OCI-M2 (cell line): ENCODE measurements around the gene PRDM1.

Experiments used
- DNase-seq: peaks from one replicate; lab custom pipeline; 2025; ENCODE audit not compliant: unreplicated experiment; lab: John Stamatoyannopoulos, UW

PRDM1 gene

DNA sequence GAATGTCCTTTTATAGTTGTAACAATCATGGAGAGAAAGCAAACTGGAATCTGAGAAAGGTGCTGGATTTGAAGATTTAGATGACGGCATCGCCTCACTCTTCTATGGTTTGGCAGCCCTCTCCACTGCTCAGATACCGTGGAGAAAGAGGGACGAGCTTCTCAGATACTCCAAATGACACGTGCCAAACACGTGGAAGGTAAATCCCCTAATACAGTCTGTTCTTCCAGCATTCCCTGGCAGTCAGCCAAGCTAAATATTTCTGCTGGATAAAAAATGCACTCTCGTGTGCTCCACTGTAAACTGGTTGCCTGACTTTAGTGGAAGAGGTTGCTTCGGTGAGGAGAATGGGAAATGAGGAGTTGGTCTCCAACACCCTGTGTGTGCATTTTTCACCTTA, 16.7 kb upstream of the PRDM1 start:
- no peak for DNase-seq

DNA sequence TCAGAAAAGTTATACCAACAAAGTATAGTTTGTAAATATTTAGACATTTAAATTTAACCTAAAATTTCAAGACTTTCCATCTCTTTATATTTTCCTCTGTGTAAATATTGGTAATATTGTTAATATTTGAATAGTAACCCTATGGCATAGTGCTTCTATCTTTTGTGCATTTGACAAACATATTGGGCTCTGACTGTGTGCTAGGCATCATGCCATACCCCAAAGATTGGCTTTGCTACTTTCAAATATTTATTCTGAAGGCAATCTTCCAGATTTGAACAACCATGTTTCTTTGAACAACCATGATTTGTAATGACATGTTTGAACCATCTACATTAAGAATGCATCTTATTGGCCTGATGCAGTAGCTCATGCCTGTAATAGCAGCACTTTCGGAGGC, 15.5 kb upstream of the PRDM1 start:
- DNase-seq, result no peak

DNA sequence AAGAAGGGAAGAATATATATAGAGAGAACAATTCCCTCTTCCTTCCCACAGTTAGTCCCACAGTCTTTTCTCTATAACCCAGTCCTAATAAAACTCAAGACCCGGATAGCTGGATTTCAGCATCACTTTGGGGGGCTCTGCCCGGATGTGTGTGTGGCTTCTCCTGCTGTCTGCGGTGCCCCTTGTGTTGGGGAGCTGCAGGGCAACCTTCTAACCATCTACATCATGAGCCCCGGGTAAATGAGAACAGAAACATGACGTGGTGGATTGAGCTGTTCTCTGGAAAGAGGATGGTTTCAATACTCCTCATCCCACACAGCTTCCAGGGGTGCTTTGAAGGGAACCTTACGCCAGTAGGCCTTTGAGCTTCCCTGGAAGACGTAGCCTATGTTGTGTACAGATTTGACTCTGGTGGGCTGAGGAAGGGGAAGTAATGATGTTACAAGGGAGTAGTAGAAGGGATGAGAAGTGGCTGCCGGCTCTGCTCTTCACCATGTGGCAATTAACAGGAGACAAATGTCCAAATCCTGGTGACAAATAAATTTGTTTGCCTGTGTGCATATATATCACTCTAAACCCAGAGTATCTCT, 13.5 kb upstream of the PRDM1 start:
- no peak for DNase-seq

DNA sequence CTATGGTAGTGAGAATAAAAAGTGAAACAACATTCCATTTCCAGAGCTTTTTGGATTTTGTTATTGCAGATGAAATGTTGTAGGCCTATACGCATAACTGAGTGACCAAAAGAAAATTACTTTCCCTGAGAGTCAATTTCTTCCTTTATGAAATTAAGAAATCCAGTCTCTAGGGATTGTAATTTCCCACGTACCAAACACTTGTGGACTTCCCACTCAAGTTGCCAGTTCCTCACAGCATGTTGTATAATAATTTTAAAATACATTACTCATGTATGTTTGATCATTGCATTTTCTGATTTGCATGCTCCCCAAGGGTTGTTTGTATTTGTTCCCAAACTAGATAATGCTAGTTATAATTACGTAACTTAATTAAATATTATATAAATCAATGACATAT, 12.0 kb upstream of the PRDM1 start:
- no peak for DNase-seq

DNA sequence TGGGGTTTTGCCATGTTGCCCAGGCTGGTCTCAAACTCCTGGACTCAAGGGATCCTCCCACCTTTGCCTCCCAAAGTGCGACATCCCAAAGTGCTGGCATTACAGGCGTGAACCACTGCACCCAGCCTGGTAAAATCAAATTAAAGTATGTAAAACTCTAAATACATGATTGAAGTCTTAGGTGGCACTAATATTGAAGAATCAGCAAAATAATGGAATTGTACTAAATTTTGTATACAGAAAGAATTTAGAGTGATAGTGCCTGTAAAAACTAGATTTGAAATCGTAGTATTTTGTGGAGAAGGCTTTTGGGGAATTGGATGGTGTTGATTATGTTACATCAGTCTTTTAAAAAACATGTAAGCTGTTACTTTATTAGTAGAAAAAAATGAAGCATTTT, 10.0 kb upstream of the PRDM1 start:
- DNase-seq, result no peak

DNA sequence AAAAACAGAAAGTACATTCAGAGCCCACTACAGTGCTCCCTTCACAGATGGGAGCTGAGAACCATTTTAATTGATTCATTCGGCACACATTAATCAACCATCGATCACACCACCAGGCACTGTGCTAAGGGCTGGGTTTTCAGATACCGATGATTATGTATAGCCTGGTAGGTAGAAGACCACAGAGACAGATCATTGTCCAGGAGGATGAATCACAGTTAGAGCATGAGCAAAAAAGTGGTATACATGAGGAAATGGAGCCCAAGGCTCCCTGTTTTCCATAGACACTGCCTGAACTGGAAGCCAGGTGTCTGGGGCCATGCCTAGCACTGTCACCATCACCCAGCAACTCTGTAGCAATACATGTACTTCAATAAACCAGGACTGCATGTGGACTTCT, 9.0 kb upstream of the PRDM1 start:
- DNase-seq, result no peak

DNA sequence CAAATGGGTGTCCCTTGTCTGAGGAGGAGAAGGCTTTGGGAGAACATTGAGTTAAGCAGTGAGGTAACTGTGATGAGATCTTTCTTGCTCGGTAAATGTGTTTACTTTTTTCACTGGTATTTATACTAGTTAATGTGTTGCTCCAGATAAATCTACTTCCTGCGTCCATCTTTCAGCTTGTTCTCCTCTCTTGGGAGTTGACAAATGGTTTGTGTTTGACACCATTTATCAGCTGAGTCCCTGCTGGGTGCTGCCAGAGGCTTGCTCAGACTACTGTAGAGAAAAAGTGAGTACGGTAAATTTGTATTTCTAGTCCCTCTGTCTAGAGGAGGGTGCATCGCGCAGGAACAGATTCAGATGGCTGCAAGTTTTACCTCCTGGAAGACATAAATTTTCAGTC, 8.3 kb upstream of the PRDM1 start:
- DNase-seq, result no peak

DNA sequence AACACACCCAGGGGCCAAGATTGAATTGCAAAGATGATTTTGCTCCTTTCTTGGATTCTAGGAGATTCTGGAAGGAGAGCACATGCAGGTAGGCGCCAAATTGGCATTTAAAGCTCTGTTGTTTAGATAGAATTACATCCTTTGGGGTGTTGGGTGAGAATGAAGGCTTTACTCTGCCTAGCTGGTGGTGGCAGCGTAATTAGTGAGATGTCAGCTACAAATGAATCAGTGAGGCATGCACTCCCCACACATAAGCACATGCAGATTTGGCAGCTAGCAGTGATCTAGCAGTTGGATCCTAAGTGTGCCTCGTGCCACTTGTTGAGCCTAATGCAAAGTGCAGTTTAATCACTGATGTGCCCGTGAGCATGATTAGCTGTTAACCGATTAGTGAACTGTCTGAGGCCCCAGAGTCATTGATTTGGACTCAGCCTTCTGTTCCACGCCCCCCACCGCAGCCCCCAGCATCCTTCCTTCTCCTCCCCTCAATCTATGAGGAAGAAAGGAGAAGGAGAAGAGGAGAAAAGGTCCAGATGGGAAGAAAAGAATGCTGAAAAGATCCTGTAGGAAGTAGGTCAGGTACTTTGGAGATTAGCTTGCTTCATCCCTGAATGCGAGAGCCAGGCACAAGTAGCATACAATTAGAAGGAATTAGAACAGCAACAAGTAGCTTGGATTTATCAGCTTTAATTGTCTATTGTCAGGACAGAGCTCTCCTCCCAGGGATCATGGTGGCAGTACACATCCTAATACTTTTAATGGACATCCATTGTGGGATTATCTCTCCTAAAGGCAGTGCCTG, 6.0 kb upstream of the PRDM1 start:
- no peak for DNase-seq

DNA sequence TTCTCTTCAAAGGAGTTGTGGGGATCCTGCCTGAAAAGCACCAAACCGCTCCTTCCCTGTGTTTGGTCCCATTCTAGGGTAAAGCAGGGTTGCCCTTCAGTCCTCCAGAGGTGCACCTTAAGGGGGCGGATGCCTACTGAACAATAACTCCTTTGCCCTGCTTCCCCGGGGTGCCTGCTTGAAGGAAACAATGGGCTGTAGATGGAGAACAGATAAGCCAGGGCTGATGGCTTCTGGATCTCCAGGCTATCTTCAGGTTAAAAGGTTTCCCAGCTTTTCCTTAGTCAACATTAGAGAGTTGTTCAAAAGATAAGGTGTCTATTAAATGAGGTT, 5.4 kb upstream of the PRDM1 start:
- no peak for DNase-seq

DNA sequence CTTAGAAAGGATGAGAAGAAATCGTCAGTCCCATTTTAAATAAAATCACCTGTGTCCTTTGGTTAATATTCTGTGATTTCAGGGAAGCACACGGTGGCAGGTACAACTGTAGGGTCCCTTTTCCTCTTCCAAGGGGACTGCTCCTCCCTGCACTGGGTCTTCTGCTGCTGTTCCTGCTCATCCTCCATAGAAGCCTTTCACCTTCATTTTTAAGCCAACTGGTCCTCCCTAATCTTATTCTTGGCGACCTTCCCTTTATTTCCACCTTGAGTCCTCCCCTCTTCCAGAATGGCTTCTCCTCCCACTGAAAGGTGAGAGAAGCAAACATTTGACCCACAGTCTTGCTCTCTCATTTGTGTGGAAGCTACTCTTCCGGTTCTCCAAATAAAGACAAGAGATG, 4.4 kb upstream of the PRDM1 start:
- DNase-seq, result no peak

DNA sequence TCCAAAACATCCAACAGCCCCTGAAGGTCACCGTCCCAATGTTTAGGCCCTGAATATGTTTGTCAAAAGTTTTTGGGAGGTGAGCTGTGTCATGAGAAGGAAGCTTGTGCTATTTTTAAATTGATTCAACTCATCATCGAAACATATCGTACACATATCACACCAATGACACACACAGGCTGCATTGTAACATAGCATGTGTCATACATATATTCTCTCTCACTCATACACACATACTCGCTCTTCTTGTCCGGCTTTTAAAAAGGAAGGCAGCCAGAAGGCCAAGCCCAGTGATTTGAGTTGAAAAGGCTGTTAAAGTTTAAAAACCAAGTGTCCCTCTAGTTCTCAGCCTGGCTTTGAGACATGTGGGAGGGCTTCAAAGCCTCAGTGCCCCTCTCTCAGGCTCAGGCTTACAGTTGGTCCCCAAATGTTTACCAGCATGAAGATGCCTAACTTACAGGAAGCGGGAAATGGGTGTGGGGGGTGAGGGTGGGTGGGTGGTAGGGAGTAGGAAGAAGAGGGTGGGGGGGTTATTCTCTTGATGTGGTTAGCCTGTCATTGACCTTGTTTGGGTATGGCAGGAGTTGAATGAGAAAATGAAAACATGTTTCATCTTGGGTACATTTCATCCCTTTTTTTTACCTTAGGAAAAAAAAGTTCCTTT, 3.3 kb upstream of the PRDM1 start:
- DNase-seq, result no peak

DNA sequence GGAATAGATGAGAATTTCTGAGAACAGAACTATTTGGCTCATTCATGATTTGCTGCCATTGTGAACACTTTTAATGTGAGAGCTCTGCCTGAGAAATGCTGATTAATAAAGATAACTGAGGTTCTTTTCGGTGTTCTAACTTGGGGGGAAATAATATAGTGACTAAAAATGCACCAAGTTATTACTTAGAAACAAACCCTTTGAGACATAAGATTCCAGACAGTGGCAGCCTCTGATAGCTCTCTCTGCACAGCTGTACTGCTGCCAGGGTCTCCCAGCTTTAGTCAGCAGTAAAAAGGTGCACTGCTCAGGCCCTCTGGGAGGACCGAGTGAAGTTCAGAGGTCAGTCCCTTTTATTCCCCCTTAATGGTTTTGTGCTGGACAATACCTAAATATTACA, 2.5 kb upstream of the PRDM1 start:
- DNase-seq, result no peak

DNA sequence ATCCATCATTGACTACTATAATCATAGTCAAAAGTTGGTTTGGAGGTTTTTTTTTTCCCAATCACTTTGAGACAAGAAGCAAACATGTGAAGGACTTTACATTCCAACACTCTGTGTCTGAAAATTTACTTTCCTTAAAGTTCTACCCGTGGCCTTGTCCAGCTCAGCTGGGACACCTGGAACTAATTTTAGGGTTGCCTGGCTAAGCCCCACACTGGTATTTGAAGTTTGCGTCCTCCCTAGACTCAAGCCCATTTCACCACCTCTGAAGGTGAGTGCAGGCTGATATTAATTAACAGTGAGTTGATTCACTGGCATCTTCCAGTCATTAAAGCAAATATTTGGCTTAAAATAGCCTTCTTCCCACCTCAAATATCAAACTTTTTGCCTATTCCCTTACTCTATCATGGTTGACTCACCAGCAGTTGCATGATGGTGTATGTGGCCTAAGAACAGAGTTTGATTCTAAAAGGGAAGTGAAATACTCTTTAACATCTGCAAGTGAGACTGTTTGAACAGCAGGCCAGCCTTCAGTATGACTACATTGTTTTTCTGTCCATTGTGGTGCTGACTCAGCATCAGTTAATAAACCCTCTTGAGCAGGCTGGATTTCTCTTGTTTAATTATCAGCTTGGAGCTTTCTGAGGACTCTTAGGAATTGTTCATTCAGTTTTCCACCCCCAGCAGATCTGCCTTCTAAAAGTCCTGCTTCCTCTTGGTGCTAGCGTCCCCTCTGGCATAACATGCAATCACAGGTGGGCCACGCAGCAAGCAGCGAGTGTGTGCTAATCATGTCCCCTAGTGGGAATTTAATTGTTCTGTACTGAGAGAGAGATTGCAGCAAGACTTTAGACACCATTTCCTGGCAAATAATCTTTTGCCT, 1.8 kb upstream of the PRDM1 start:
- no peak for DNase-seq

DNA sequence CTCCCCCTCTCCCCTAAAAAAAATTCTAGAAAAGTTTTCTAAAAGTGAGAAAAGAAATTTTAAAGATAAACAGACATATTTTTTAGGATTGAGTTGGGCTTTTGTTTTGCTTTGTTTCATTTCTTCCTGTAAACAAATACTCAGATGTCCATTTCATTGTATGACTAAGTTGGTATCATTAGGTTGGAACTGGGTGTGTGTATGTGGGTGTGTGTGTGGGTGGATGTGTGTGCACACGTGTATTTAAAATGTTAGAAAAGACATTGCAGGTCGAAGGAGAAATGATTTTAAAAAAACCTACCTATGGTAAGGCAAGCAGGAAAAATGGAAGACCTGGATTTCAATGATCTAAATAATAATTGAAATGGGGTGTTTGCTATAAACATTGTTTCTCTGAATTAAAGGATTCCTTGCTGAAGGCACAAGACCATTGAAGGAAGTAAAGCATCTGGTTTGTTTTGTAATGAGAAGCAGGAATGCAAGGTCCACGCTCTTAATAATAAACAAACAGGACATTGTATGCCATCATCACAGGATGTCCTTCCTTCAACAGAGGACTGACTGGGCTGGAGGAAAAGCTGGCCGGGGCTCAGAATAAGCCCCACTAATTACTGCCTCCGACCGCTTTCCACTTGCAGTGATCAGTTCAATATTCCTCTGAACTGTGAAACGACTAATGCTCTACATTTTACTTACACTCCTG, 996 bp upstream of the PRDM1 start:
- DNase-seq, result no peak

DNA sequence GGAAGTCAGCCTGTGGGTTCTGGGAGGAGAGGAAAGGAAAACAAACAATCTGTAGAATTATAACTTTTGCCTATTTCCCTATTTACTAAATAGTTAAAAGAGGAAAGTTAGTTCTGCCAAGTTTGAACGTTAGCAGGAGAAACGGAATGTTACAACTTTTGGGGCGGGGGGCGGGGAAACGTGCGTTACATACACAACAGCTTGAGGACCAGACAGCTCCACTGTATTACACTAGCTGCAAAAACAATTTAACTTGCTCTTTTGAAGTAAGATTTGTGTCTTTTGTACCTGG, 498 bp upstream of the PRDM1 start:
- no peak for DNase-seq

DNA sequence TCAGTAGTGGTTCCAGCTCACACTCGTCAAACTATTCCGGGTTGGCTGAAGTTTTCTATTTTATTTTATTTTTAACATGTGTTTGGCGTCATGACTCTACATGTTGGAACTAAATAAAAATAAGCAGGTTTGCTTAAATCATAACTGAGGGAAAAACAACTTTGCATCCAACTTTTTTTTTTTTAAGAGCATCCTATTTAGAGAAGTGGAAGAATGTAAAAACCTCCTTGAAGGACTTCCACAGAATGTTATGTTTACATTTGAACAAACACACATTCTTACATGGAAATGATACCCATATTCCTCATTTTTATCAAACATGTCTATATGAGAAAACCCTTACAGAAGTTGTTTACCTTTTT, 659 bp downstream of the PRDM1 start:
- no peak for DNase-seq

DNA sequence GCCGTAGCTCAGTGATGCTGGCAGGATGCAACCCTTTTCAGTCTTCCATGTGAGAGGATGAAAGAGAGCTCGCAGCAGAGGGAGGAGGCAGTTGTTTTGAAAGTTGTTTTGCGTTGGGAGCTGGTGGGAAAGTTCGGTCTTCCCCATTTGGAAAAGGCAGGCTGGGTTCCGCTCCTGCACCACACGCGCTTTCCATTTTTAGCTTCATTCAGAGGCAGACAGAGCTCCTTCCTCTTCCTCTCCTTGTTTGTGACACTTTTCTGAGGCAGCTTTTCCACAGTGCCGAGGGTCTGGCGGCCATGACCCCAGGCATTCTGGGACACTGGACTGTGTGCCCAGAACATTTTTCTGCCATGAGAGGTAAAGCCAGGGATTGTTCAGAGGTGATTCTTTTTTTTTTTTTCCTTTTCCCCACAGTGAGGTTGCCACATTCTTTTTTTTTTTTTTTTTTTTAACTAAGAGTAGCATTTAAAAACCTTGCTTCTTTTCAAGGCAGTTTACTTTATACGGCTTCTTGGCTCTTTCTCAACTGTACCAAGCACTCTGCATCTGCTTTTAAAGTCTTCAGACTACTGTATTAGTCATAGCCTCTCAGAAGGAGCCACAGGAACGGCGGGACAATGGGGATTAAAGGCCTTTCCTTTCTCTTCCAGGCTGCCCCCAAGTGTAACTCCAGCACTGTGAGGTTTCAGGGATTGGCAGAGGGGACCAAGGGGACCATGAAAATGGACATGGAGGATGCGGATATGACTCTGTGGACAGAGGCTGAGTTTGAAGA, 1.6 kb downstream of the PRDM1 start:
- no peak for DNase-seq

DNA sequence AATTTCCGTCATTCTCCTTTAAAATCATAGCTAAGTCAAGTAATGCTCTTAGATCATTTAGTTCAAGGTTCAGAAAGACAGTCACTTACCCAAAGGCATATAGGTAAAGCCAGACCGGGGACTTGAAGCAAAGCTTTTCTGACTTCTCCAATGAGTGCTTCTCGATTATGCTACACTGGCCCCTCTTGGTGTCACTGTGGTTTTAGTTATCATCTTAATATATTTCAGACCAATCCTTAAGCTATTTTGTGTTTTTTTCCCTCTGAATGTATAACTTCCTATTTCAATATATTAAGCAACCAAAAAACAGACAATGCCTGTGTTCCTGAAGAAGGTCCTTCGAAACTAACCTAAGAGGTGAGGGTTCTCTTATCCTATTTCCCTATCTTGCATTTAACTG, 3.9 kb downstream of the PRDM1 start:
- DNase-seq, result no peak

DNA sequence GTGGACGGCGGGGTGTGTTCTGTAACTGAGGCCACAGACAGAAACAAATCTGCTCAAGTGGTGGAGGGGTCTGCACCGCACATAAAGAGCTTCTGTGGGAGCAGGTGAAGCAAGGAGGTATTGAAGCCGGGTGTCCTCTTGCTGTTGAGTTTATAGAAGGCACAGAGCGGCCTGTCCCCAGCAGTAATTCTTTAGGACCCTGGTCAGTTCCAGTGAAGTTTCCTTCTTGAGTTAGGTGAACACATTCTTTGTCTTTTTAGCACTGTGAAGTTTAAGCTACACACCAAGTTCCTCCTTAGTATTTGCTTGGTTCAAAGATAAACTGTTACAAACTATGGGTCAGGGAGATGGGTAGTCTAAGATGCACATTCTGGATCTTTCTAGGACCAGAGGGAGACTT, 6.1 kb downstream of the PRDM1 start:
- no peak for DNase-seq

DNA sequence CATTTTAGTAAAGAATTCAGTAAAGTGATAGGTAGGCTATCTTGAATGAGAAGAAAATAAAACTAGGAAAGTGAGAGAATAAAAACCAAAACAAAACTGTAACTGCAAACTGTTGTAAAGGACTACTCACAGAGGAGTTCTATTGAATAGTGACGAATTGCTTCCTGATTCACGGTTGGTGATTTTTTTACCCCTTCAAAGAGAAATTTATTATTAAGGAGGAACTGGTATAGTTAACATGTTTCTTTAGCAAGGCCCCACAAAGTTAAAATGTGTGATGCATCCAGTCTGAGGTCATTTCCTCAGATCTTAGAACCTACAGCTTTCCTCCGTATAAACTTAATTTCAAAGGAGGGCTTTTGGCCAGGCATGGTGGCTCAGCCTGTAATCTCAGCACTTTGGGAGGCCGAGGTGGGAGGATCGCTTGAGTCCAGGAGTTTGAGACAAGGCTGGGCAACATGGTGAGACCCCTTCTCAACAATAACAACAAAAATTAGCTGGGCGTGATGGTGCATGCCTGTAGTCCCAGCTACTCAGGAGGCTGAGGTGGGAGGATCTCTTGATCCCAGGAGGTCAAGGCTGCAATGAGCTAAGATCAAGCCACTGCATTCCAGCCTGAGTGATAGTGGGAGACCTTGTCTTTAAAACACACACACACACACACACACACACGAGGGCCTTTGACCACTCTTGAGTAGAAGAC, 8.3 kb downstream of the PRDM1 start:
- no peak for DNase-seq
